ENCODE results near the gene HEMK1.

The HEMK1 gene

DNA sequence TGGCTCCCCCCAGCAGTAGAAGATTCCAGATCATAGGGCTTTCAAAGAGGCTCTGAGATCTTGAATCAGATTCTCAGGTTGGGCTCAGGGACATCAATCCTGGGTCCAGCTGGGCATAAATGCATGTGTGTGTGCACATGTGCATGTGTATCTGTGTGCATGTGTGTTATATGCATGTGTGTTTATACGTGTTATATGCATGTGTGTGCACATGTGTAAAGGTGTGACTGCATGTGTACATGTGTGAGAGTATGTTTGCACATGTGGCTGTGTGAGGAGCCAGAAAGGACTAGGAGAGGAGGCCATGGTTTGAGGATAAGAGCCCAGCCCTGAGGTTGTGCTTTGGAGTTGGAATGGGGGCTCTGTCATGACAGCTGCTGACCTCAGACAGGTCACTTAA is 45.9 kb downstream of the HEMK1 start:
- no peak for DNase-seq (ENCODE audit: low read depth)
- no peak overlapping the region for H3K4me3 ChIP-seq (ENCODE audit: low read length)
- TF ChIP-seq, protein P1, sequence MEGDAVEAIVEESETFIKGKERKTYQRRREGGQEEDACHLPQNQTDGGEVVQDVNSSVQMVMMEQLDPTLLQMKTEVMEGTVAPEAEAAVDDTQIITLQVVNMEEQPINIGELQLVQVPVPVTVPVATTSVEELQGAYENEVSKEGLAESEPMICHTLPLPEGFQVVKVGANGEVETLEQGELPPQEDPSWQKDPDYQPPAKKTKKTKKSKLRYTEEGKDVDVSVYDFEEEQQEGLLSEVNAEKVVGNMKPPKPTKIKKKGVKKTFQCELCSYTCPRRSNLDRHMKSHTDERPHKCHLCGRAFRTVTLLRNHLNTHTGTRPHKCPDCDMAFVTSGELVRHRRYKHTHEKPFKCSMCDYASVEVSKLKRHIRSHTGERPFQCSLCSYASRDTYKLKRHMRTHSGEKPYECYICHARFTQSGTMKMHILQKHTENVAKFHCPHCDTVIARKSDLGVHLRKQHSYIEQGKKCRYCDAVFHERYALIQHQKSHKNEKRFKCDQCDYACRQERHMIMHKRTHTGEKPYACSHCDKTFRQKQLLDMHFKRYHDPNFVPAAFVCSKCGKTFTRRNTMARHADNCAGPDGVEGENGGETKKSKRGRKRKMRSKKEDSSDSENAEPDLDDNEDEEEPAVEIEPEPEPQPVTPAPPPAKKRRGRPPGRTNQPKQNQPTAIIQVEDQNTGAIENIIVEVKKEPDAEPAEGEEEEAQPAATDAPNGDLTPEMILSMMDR (IDR thresholded peaks at IDR 0.05; ENCODE audit: insufficient read depth, low read depth, low read length, missing control alignments), result no peak

DNA sequence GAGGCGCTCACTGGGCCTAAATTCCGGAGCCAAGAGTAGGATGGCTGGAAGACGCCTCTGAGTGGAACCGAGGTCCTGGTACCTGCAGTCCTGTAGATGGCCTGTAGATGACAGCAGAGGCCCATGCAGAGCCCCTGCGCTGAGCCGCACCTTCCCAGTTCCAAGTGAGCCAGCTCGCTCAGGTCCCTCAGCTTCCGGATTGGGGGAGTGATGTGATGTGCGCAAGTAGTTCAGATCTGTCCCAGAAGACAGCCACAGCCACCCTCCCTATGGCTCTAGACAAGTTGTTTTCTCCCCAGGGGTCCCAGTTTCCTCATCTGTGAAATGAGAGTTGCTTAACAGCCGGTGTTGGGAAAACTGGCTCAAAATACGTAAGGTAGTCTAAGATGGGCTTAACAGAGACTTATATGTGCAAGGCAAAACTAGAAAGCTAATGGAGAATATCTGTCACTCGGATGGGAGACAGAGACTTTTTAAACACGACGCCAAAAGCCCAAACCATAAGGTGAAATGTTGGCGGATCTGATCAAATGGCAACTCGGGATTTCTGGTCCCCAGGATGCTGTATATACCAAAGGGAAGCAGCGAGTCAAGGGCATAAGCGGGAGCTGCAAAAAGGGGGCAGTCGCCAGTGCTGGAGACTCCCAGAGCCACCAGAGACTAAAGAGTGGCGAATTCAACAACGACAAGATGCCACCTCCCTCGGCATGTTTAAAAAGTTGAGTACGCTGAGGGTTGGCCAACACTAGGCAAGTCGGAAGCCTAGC is 46.9 kb downstream of the HEMK1 start:
- H3K4me3 ChIP-seq (ENCODE audit: low read length), result peak overlapping the region; percentile 81
- TF ChIP-seq, protein P1 (IDR thresholded peaks at IDR 0.05; ENCODE audit: insufficient read depth, low read depth, low read length, missing control alignments), result peak; percentile 100
- peak; percentile 89 for DNase-seq (ENCODE audit: low read depth)

DNA sequence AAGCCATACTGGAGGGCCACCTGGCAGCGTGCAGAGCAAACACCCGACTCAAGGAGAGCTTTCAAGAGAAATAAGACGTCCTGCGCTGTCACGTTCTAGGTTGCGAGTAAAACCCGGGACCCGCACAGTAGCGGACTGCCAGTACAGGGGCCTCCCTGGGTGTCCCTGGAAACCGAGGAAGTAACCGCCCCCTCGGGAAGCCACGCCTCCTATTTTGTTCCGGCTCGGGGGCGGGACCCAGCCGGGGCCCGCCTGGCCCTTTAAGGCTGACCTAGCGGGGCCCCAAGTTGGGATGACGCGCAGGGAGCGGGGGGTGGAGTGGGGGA is 47.4 kb downstream of the HEMK1 start:
- peak; percentile 89 for DNase-seq (ENCODE audit: low read depth)
- TF ChIP-seq, protein P1 (IDR thresholded peaks at IDR 0.05; ENCODE audit: insufficient read depth, low read depth, low read length, missing control alignments), result no peak
- peak overlapping the region; percentile 81 for H3K4me3 ChIP-seq (ENCODE audit: low read length)

DNA sequence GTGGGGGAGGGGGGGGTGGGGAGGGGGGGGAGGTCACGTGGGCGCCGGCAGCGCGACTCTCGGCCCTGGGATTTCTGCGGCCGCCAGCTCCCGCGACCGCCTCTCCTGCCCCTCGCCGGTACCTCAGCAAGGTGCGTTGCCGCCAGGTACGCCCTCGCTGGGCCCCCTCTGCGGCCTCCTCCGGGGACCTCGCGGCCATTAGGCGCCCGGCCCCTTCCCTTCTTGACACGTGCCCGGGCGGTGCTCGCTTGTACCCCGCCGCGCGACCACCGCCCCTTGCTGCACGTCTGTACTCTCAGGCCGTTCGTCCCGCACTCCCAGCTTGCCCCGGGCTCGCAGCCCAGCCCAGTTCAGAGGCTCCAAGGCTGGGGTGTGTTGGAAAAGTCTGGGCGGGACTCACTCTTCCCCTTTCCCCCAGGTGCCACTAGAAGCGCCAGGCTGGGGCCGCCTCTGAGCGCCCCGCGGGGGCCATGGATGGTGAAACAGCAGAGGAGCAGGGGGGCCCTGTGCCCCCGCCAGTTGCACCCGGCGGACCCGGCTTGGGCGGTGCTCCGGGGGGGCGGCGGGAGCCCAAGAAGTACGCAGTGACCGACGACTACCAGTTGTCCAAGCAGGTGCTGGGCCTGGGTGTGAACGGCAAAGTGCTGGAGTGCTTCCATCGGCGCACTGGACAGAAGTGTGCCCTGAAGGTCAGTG is 47.9 kb downstream of the HEMK1 start, which contains the start of gene MAPKAPK3:
Gene MAPKAPK3, plus strand, starts transcription at position 56 of the 696 bp plus-strand sequence. Its CDS starts 415 bp downstream, at position 471.
- H3K4me3 ChIP-seq (ENCODE audit: low read length), result peak within 1 kb of the TSS; percentile 81
- DNase-seq (ENCODE audit: low read depth), result peak; percentile 40
- TF ChIP-seq, protein P1 (IDR thresholded peaks at IDR 0.05; ENCODE audit: insufficient read depth, low read depth, low read length, missing control alignments), result no peak

DNA sequence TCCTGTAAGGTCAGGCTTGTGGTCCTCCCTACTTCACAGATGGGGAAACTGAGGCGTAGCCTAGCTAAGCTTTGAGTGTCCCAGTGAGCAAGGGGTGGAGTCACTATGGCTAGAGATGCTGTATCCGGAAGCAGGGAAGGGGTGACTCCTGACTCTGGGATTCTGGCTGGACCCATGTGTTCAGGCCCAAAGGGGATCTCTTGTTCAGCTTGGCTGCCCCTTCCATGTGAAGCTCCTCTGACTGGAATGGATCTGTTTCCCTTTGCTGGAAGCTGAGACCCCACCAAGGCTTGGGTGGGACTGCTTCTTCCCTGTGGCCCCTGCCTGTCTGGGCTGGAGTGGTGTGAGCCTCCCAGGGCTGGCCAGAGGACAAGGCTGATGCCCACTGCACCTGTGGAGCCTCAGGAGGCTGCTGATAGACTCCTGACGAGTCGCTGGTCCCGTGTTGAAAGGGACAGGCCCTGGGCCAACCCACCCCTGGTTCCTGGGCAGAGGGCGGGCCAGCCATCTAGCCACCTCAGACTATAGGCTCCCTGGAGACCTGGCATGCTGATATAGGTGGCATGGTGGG is 48.7 kb downstream of the HEMK1 start:
- TF ChIP-seq, protein P1 (IDR thresholded peaks at IDR 0.05; ENCODE audit: insufficient read depth, low read depth, low read length, missing control alignments), result no peak
- H3K4me3 ChIP-seq (ENCODE audit: low read length), result peak overlapping the region; percentile 81
- no peak for DNase-seq (ENCODE audit: low read depth)

DNA sequence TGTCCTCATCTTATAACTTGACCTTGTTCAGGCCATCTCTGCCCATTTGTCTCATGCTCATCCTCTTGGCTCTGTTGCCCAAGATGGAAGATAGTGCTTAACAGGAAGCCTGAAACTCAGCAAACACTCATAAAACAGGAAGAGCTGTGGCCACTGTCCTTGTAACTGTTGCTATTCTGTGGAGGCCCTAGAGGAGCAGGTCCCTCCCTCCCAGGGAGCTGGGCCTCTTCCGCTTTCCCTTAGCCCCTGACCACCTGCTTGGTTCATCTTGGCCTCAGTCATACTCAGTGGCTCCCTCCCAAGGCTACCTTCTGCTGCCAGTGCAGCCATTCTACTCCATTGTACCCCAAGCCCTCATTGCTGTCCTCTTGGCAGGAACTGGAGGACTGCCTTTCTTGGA is 51.1 kb downstream of the HEMK1 start:
- TF ChIP-seq, protein P1 (IDR thresholded peaks at IDR 0.05; ENCODE audit: insufficient read depth, low read depth, low read length, missing control alignments), result no peak
- H3K4me3 ChIP-seq (ENCODE audit: low read length), result no peak overlapping the region
- no peak for DNase-seq (ENCODE audit: low read depth)

All from epithelial cell of esophagus (primary cell).